Stomach (tissue), 9 donors: ENCODE data around the gene NXPE3. TPM values are rescaled to one million over a fixed set of nuclear protein-coding genes. Genes with fewer than 3 reads are reported as not detected.

Experiments
- DNase-seq, 2 donors: peaks; one replicate each; pipeline versions ENCODE4 v3.0.0 to v3.0.0-alpha.2; 2013 to 2019
- H3K27ac ChIP-seq, 5 donors: fragments of 200-600 bp in 4 of 5; sonication (generic) in 4 of 5; one replicate each; pipeline ENCODE4 v1.5.1; 2013 to 2019; ENCODE audit warnings: mild to moderate bottlenecking in 1 of 5, moderate library complexity in 1 of 5
- H3K27me3 ChIP-seq, 3 donors: fragments of 200-600 bp; sonication (generic); one replicate each; pipeline ENCODE4 v1.5.1; 2017 to 2019; ENCODE audit warnings: mixed run types in 1 of 3
- H3K36me3 ChIP-seq, 4 donors: fragments of 200-600 bp; sonication (generic); 1 replicate in 3 of 4; 2 replicates in 1 of 4; pipeline ENCODE4 v1.5.1; 2016 to 2019
- H3K4me1 ChIP-seq, 4 donors: fragments of 200-600 bp; sonication (generic); one replicate each; pipeline ENCODE4 v1.5.1; 2016 to 2019
- H3K4me3 ChIP-seq, 4 donors: fragments of 200-600 bp; sonication (generic) in 3 of 4; one replicate each; pipeline ENCODE4 v1.5.1; 2016 to 2019; ENCODE audit warnings: mild to moderate bottlenecking in 1 of 4
- H3K9me3 ChIP-seq, 4 donors: fragments of 200-600 bp; sonication (generic); one replicate each; pipeline ENCODE4 v1.5.1; 2016 to 2019
- CTCF ChIP-seq, 7 experiments: fragments of 450-650 bp in 4 of 7; fragments of 200-600 bp in 3 of 7; sonication (generic) in 3 of 7; IDR thresholded peaks; one replicate each; pipeline ENCODE4 v1.5.1; 2016 to 2019; ENCODE audit warnings: antibody characterized with exemption in 7 of 7, control low read depth in 2 of 7, mild to moderate bottlenecking in 1 of 7
- EP300 ChIP-seq: sonication (generic); formaldehyde crosslinking; IDR thresholded peaks from one replicate; pipeline ENCODE4 v1.6.1; 2017; ENCODE audit warnings: antibody characterized with exemption
- POLR2A ChIP-seq, 4 donors: fragments of 450-650 bp; IDR thresholded peaks; one replicate each; pipeline ENCODE4 v1.6.1; 2016; ENCODE audit warnings: antibody characterized with exemption in 4 of 4, control low read depth in 2 of 4, mild to moderate bottlenecking in 1 of 4, moderate library complexity in 1 of 4
- POLR2AphosphoS5 ChIP-seq, 3 donors: sonication (generic); formaldehyde crosslinking; IDR thresholded peaks; one replicate each; pipeline ENCODE4 v1.6.1; 2016; ENCODE audit warnings: antibody characterized with exemption in 3 of 3
- WGBS, 5 donors: extraction: QIAGEN DNeasy Blood & Tissue Kit in 3 of 5; methylation state at CpG; one replicate each; pipeline versions ENCODE4 v1.1.5 to v1.1.7; 2013 to 2018; 5-methylcytosine and 5-hydroxymethylcytosine counted together
- intact Hi-C: fragments of 100-400 bp; cut with DNase I; formaldehyde crosslinking; loops from one replicate; pipeline ENCODE4 v1.15.1; 2023; ENCODE audit warnings: low total_unique reads
- polyA plus RNA-seq, 3 donors: library from polyadenylated mRNA; stranded (reverse); fragments of 200-250 nt; gene quantifications; one replicate each; pipeline ENCODE4 v1.2.3, GENCODE V29; 2013
- total RNA-seq, 5 donors: library from RNA; depleted of rRNA; stranded (reverse); fragments of >200 nt; gene quantifications; one replicate each; pipeline versions ENCODE4 v1.1.0 to v1.2.3, GENCODE V29; 2014 to 2016
- donor health status: healthy with polysubstance abuse.
- donor health status: Bipolar disorder and iron deficiency.
- donor health status: healthy.

NXPE3 gene
- total and polyA plus RNA-seq, 8 donors = 0.58 to 43.2 (median 6.0) TPM

GRCh38 chr3:101780661-101781060 is 1.6 kb downstream of the NXPE3 start:
- DNase-seq = peak in 1 of 2 donors; percentile 34
- Histone ChIP-seq H3K9me3 (no peaks in the 10 kb centered on the region), H3K4me3 (peak overlapping the region in 2 of 4 donors; percentile 66 to 94), H3K27ac (peak overlapping the region in 1 of 5 donors; percentile 87), H3K36me3 (peaks cover 16 to 33% (median 32%) of the 10 kb centered on the region in 4 donors), H3K4me1 (peaks cover 6 to 48% (median 23%) of the 10 kb centered on the region in 4 donors), H3K27me3 (no peaks in the 10 kb centered on the region)
- WGBS, 5 donors = 49 to 82% (median 65%) methylated on average over 2 of the region's 2 CpGs
- TF ChIP-seq CTCF (IDR thresholded peaks at IDR 0.05) = no peak
- no peak for TF ChIP-seq POLR2AphosphoS5 (IDR thresholded peaks at IDR 0.05)
- no peak for TF ChIP-seq EP300
- TF ChIP-seq POLR2A (IDR thresholded peaks at IDR 0.05) = no peak
- intact Hi-C loops = no loop called here

GRCh38 chr3:101781166-101781565 is 2.2 kb downstream of the NXPE3 start:
- Histone ChIP-seq H3K27me3 (no peaks in the 10 kb centered on the region), H3K4me1 (peaks cover 6 to 50% (median 23%) of the 10 kb centered on the region in 4 donors), H3K9me3 (no peaks in the 10 kb centered on the region), H3K4me3 (no peak overlapping the region), H3K27ac (no peak overlapping the region), H3K36me3 (peaks cover 16 to 38% (median 37%) of the 10 kb centered on the region in 4 donors)
- intact Hi-C loops = no loop called here
- no peak for DNase-seq
- no peak for TF ChIP-seq POLR2A (IDR thresholded peaks at IDR 0.05)
- TF ChIP-seq EP300 = no peak
- no peak for TF ChIP-seq CTCF (IDR thresholded peaks at IDR 0.05)
- TF ChIP-seq POLR2AphosphoS5 (IDR thresholded peaks at IDR 0.05) = no peak

GRCh38 chr3:101784855-101785613 is 6.0 kb downstream of the NXPE3 start:
- H3K36me3 ChIP-seq = peaks cover 24 to 72% (median 69%) of the 10 kb centered on the region in 4 donors

GRCh38 chr3:101791778-101792177 is 12.8 kb downstream of the NXPE3 start:
- no peaks in the 10 kb centered on the region for H3K27me3 ChIP-seq
- no peak for TF ChIP-seq CTCF (IDR thresholded peaks at IDR 0.05)
- no peak for TF ChIP-seq EP300
- TF ChIP-seq POLR2AphosphoS5 (IDR thresholded peaks at IDR 0.05) = no peak
- no peak for TF ChIP-seq POLR2A (IDR thresholded peaks at IDR 0.05)
- H3K36me3 ChIP-seq = peaks cover 8 to 84% (median 64%) of the 10 kb centered on the region in 4 donors
- H3K27ac ChIP-seq = no peak overlapping the region
- intact Hi-C loops = no loop called here
- 91 to 94% (median 93%) methylated on average over 4 of the region's 4 CpGs for WGBS, 5 donors
- H3K9me3 ChIP-seq = peaks cover 0 to 6% (median 0%) of the 10 kb centered on the region in 4 donors
- H3K4me1 ChIP-seq = no peaks in the 10 kb centered on the region
- DNase-seq = no peak
- no peak overlapping the region for H3K4me3 ChIP-seq

More at GRCh38 chr3:101784855-101785613, 6.0 kb downstream of the NXPE3 start:
- Histone ChIP-seq H3K27ac (peak overlapping the region in 4 of 5 donors; percentile 3 to 58 (median 36)), H3K9me3 (no peaks in the 10 kb centered on the region), H3K4me1 (peaks cover under 1 to 36% (median 9%) of the 10 kb centered on the region in 4 donors), H3K4me3 (no peak overlapping the region), H3K27me3 (no peaks in the 10 kb centered on the region)
- intact Hi-C loops = no loop called here
- 76 to 87% (median 82%) methylated on average over 5 of the region's 5 CpGs for WGBS, 5 donors
- DNase-seq = no peak
- TF ChIP-seq POLR2A (IDR thresholded peaks at IDR 0.05) = no peak
- TF ChIP-seq POLR2AphosphoS5 (IDR thresholded peaks at IDR 0.05) = no peak
- no peak for TF ChIP-seq EP300
- no peak for TF ChIP-seq CTCF (IDR thresholded peaks at IDR 0.05)
